NCI-H774 (cell line): ENCODE results near the gene SEPTIN10.

Experiments used
- DNase-seq: peaks from one replicate; lab custom pipeline; 2025; lab: John Stamatoyannopoulos, UW

Gene SEPTIN10

GRCh38 chr2:109497911-109498870, 115.6 kb downstream of the SEPTIN10 start:
- DNase-seq, result no peak

DNA sequence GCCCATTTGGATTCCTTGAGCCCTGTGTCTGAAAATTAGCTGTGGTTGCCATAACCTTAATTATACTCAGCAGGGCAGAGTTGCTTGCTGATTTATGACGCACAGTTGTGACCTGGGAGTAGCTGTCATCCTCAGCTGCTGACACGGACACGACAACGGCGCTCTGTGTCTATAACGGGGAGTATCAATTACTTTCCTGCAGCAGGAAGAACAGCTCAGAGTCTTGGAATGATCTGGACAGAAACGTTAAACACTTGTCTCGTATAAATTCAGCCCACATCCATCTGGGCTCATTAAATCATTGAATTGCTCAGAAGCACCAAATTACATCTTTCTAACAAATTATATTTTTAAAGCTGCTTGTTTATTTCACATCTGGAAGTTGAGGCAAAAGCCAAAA, 116.3 kb downstream of the SEPTIN10 start:
- no peak for DNase-seq

DNA sequence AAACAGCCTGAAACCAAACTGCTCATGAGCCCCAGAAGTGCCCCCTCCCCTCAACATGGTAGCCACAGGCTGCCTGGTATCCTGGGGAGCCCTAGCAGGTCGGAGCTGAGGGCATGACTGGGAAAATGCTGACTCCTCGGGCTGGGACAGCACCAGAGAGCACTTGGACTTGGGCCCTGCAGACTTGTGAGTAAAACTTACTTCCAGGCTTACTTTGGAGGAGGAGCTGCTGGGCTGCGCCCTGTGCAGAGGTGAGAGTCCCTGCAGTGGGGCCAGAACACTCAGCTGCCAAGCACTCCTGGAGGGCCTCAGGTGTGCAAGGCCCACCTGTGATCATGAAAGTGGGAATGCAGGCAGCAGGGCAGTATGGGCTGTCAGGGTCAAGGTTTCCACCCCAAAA, 119.4 kb downstream of the SEPTIN10 start:
- no peak for DNase-seq

DNA sequence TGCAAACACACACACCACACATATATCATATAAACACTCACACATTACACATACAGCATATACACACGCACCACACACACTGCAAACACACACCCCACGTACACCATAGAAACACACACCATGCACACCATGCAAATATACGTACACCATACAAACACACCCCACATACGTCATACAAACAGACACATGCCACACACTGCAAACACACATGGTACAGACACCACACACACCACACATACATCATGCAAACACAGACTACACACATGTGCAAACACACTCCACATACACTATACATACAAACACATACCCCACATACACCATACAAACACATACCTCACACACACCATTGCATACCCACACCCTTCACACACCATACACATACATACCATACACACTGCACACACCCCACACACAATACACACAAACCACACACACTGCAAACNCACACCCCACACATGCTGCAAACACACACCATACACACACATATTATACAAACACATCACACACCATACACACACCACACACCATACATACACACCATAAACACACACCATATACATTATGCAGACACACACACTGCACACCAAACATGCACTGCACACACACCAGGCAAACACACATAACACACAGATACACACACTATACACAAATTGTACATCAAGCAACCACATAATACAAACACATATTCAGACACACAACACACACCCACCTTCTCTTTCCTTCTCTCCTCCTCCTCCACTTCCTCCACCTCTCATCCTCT, 120.4 kb downstream of the SEPTIN10 start:
- DNase-seq, result no peak
